Activated T-helper 1 cell treated with anti-CD3 and anti-CD28 coated beads, Interleukin-2, amount 50 U/mL, for 16 hours (primary cell): ENCODE results near the gene MRAS.
"Not testable (repeated sequence)": the region's sequence is repeated elsewhere in the genome, so short reads cannot be mapped to it uniquely, and the experiment has no call there.

Source experiments
- DNase-seq, 2 donors: peaks; one replicate each; pipeline ENCODE4 v3.0.0-alpha.2; 2020; ENCODE audit warnings: low read depth in 1 of 2, low spot score in 1 of 2

MRAS gene

GRCh38 chr3:138442433-138442832, 94.1 kb downstream of the MRAS start:
- DNase-seq = no peak

- DNase-seq = no peak
These were observed 94.7 kb downstream of the MRAS start for GRCh38 chr3:138443091-138443490.

GRCh38 chr3:138443521-138444503, 95.4 kb downstream of the MRAS start:
- DNase-seq = no peak

- no peak for DNase-seq
These were observed 96.9 kb downstream of the MRAS start for GRCh38 chr3:138445236-138445635.

- DNase-seq = no peak
These were observed 97.3 kb downstream of the MRAS start for GRCh38 chr3:138445654-138446053.

- no peak for DNase-seq
These were observed 100.3 kb downstream of the MRAS start for GRCh38 chr3:138448631-138449030.

GRCh38 chr3:138449490-138449889, 101.1 kb downstream of the MRAS start:
- DNase-seq = no peak

GRCh38 chr3:138450181-138450580, 101.8 kb downstream of the MRAS start:
- no peak for DNase-seq

GRCh38 chr3:138450704-138451424, 102.5 kb downstream of the MRAS start:
- no peak for DNase-seq

- no peak for DNase-seq
These were observed 103.3 kb downstream of the MRAS start for GRCh38 chr3:138451595-138452162.

- DNase-seq = no peak
These were observed 104.1 kb downstream of the MRAS start for GRCh38 chr3:138452436-138452835.

GRCh38 chr3:138453940-138454339, 105.6 kb downstream of the MRAS start:
- DNase-seq = not testable (repeated sequence)
